ENCODE data around the gene SCN1A. TPM values are rescaled to one million over a fixed set of nuclear protein-coding genes. Genes with fewer than 3 reads are reported as not detected.

The SCN1A gene
- total RNA-seq = not detected in 2 replicates

DNA sequence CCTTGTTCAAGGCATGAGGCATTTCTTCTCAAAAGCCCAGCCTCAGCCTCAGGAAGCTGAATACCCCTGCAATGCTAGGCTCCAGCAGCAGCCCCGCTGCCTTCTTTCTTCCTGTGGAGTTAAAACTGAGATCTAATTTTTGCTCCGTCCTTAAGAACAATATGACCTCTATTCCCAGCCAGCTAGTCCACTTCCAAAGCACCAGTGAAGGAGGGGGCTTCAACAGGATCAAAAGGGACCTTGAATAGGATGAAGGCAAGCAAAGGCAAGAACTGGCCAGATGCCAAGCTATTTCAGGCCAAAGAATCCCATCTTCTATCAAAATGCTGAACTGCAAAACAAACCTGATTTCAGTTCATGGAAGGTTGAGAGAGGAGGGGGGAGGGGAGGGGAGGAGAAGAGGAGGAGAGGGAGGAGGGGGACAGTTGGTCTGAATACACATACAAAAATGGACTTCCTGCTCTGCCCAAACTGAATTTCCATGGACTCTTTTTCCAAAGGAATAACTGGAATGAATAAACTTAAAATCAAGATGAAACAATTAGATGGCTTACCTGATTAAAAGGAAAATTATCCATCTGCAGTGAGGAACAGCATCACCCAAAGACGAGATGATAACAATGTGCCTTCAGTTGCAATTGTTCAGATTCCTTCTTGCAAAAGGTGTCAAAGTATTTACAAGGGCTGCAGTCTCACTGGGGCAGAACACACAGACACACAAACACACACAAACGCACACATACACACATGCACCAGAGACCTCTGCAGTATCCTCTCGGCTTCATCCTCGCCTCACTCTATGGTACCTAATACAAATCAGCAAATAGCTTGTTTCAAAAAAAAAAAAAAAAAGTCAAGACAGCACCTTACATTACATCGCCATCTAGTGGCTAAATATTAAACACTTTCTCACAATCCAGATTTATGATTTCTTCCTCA, at the start of gene SCN1A:
Gene SCN1A (minus strand): TSS at position 804 of the 939 bp plus-strand sequence. CDS start 54,399 bp downstream, outside the sequence.

DNA sequence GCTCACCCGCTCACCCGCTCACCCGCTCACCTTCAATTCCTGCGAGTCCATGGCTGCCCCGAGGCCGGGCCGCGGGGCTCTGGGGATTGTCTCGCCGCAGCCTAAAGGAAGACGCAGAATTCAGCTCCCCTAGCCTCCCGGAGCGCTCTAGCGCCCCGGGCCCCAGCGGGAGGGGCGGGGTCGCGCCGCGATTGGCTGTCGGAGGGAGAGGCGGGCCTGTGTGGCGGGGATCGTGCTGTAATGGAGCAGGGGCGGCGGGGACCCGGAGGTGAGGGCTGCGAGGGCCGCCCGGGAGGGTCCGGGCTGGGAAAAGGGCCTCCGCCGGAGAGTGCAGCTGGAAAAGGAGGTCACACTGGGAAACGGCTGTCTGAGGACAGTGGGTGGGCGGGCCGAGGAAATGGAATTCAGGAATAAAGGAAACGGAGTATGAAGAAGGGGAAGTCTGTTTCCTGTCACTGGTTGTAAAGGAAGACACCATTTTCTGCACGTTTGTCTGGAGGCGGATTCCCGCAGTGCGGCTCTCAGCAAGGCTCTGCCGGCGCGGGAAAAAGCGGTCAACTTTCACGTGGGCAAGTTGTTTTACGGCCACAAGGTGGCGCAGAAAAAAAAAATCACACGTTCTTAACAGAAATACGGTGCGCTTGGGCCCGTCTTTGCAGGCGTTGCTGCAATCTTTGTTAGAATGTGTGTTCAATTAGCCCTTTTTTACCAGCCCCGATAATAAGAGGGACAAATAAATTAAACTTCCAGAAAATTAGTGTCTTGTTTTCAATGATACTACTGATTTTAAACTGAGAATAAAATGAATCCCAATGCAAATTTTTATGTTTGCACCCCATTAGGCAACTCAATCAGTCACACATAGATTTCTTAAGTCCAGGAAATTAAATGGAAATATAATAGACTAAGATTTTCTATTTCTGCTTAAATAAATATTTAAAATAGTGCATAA, 173.9 kb downstream of the SCN1A start, which contains the start of gene TTC21B:
Gene TTC21B (minus strand): TSS at position 122 of the 952 bp plus-strand sequence. CDS start 71 bp downstream, at position 51.

Other genes with a start within 250 kb of the SCN1A start
- gene TTC21B, start 174.2 kb downstream of the SCN1A start, total RNA-seq = 14.6 and 15.5 TPM in 2 replicates
- 1.8 and 11.0 TPM in 2 replicates for gene SCN9A, start 247.9 kb upstream of the SCN1A start, total RNA-seq